OCI-LY1 (cell line): ENCODE measurements around the gene AOC3.

Source experiments
- H2AFZ ChIP-seq: fragments of 200-600 bp; sonication (generic), shearing (Covaris generic); 2 replicates; pipeline ENCODE4 v1.6.0; 2014; ENCODE audit warnings: antibody characterized with exemption, mild to moderate bottlenecking, low read length
- H3F3A ChIP-seq: fragments of 200-600 bp; sonication (generic), shearing (Covaris generic); 2 replicates; pipeline ENCODE4 v1.6.0; 2014; ENCODE audit warnings: mild to moderate bottlenecking, antibody characterized with exemption, low read length, moderate library complexity; ENCODE audit not compliant: insufficient read depth
- H3K27ac ChIP-seq: fragments of 200-600 bp; sonication (generic); 2 replicates; pipeline ENCODE4 v1.5.1; 2014; ENCODE audit warnings: low read length, mixed run types, mild to moderate bottlenecking, low read depth; ENCODE audit not compliant: poor library complexity, severe bottlenecking
- H3K27me3 ChIP-seq: fragments of 200-600 bp; sonication (generic); 2 replicates; pipeline ENCODE4 v1.6.0; 2014; ENCODE audit warnings: antibody characterized with exemption, mild to moderate bottlenecking, low read length, moderate library complexity; ENCODE audit not compliant: insufficient read depth
- H3K36me3 ChIP-seq: fragments of 200-600 bp; sonication (generic); 2 replicates; pipeline ENCODE4 v1.6.1; 2014; ENCODE audit warnings: mild to moderate bottlenecking, antibody characterized with exemption, low read length, moderate library complexity, mixed read lengths; ENCODE audit not compliant: insufficient read depth
- H3K4me1 ChIP-seq: fragments of 200-600 bp; sonication (generic); 2 replicates; pipeline ENCODE4 v1.5.1; 2014; ENCODE audit warnings: mild to moderate bottlenecking, low read length, moderate library complexity; ENCODE audit not compliant: insufficient read depth, severe bottlenecking
- H3K4me2 ChIP-seq: fragments of 200-600 bp; sonication (generic), shearing (Covaris generic); 2 replicates; pipeline ENCODE4 v1.6.1; 2014; ENCODE audit warnings: low read length
- H3K4me3 ChIP-seq: fragments of 200-600 bp; sonication (generic); 2 replicates; pipeline ENCODE4 v1.5.1; 2014; ENCODE audit warnings: low read length, low read depth, mild to moderate bottlenecking, mixed read lengths; ENCODE audit not compliant: poor library complexity, severe bottlenecking
- H3K79me2 ChIP-seq: fragments of 200-600 bp; shearing (Covaris generic); 2 replicates; pipeline ENCODE4 v1.6.1; 2016; ENCODE audit warnings: mixed run types, low read length, mixed read lengths; ENCODE audit not compliant: insufficient read depth
- H3K9ac ChIP-seq: fragments of 200-600 bp; sonication (generic), shearing (Covaris generic); 2 replicates; pipeline ENCODE4 v1.6.1; 2014; ENCODE audit warnings: mild to moderate bottlenecking, low read length, mixed read lengths
- H3K9me2 ChIP-seq: fragments of 200-600 bp; sonication (generic), shearing (Covaris generic); 2 replicates; pipeline ENCODE4 v1.6.1; 2014; ENCODE audit warnings: low read depth, mild to moderate bottlenecking, low read length, mixed read lengths
- H3K9me3 ChIP-seq: fragments of 200-600 bp; shearing (Covaris generic); 2 replicates; pipeline ENCODE4 v1.6.1; 2014; ENCODE audit warnings: low read length, mixed read lengths
- H4K20me1 ChIP-seq: fragments of 200-600 bp; sonication (generic), shearing (Covaris generic); 2 replicates; pipeline ENCODE4 v1.6.0; 2016; ENCODE audit warnings: mild to moderate bottlenecking, low read length; ENCODE audit not compliant: insufficient read depth
- CTCF ChIP-seq: fragments of 200-600 bp; sonication (generic), shearing (Covaris generic); IDR thresholded peaks from 2 replicates; pipeline ENCODE4 v1.5.1; 2017; ENCODE audit warnings: mild to moderate bottlenecking, antibody characterized with exemption, low read length, moderate library complexity, mixed read lengths
- EZH2 ChIP-seq: fragments of 200-600 bp; sonication (generic), shearing (Covaris generic); IDR thresholded peaks from 2 replicates; pipeline ENCODE4 v1.8.0; 2017; ENCODE audit warnings: borderline replicate concordance, mixed run types, mild to moderate bottlenecking, antibody characterized with exemption, low read length, moderate library complexity, mixed read lengths

The AOC3 gene

DNA sequence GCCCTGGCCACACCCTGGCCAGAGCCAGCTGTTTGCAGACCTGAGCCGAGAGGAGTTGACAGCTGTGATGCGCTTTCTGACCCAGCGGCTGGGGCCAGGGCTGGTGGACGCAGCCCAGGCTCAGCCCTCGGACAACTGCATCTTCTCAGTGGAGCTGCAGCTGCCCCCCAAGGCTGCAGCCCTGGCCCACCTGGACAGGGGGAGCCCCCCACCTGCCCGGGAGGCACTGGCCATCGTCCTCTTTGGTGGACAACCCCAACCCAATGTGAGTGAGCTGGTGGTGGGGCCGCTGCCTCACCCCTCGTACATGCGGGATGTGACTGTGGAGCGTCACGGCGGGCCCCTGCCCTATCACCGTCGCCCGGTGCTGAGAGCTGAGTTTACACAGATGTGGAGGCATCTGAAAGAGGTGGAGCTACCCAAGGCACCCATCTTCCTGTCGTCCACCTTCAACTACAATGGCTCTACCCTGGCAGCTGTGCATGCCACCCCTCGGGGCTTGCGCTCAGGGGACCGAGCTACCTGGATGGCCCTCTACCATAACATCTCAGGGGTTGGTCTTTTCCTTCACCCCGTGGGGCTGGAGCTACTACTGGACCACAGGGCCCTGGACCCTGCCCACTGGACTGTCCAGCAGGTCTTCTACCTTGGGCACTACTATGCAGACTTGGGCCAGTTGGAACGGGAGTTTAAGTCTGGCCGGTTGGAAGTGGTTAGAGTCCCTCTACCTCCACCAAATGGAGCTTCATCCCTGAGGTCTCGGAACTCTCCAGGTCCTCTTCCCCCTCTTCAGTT is 6.0 kb upstream of the AOC3 start:
- Histone ChIP-seq H3K79me2 (no peaks in the 10 kb centered on the region), H3K9me3 (no peaks in the 10 kb centered on the region), H3K4me1 (no peaks in the 10 kb centered on the region), H3K27me3 (no peaks in the 10 kb centered on the region), H3K36me3 (peaks cover 60% of the 10 kb centered on the region), H3K9ac (no peak overlapping the region), H4K20me1 (no peaks in the 10 kb centered on the region), H3K9me2 (no peaks in the 10 kb centered on the region), H3K27ac (no peak overlapping the region), H3F3A (no peaks in the 10 kb centered on the region), H3K4me2 (no peak overlapping the region), H3K4me3 (no peak overlapping the region), H2AFZ (no peak overlapping the region)
- TF ChIP-seq EZH2 (no peak), CTCF (no peak)

DNA sequence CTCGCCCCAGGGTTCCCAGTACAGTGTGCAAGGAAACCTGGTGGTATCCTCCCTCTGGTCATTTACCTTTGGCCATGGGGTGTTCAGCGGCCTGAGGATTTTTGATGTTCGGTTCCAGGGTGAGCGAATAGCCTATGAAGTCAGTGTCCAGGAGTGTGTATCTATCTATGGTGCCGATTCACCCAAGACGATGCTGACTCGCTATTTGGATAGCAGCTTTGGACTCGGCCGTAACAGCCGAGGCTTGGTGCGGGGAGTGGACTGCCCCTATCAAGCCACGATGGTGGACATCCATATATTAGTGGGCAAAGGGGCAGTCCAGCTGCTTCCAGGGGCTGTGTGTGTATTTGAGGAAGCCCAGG is 5.5 kb upstream of the AOC3 start:
- H3K79me2 ChIP-seq, result no peaks in the 10 kb centered on the region
- no peaks in the 10 kb centered on the region for H3K9me3 ChIP-seq
- no peak for TF ChIP-seq EZH2
- no peak for TF ChIP-seq CTCF
- no peaks in the 10 kb centered on the region for H3K9me2 ChIP-seq
- no peak overlapping the region for H3K9ac ChIP-seq
- no peaks in the 10 kb centered on the region for H3K4me1 ChIP-seq
- H3K4me3 ChIP-seq, result no peak overlapping the region
- peaks cover 54% of the 10 kb centered on the region for H3K36me3 ChIP-seq
- no peak overlapping the region for H2AFZ ChIP-seq
- no peaks in the 10 kb centered on the region for H3F3A ChIP-seq
- H3K27me3 ChIP-seq, result no peaks in the 10 kb centered on the region
- H4K20me1 ChIP-seq, result no peaks in the 10 kb centered on the region
- no peak overlapping the region for H3K27ac ChIP-seq
- no peak overlapping the region for H3K4me2 ChIP-seq

DNA sequence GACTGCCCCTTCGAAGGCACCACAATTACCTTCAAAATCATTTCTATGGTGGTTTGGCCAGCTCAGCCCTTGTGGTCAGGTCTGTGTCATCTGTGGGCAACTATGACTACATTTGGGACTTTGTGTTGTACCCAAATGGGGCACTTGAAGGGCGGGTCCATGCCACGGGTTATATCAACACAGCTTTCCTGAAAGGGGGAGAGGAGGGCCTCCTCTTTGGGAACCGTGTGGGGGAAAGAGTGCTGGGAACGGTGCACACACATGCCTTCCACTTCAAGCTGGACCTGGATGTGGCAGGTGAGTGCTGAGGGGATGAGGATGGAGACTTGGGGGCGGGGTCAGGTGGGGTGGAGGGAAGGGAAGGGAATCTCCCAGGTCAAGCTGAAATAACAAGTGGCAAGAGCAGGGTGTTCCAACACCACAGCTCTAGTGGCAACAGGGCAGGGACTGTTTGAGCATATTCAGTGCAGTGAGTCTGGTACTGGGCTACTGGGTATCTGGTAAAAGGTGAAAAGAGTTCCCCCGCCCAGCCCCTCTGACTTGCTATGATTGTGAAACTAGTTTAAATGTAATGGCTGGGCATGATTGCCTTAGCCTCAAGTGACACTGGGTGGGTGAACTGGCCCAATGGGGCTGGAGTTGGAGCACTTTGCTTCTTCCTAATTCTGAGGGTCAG is 4.9 kb upstream of the AOC3 start:
- Histone ChIP-seq H3K27ac (no peak overlapping the region), H3K9ac (no peak overlapping the region), H3K4me1 (no peaks in the 10 kb centered on the region)

More for the DNA sequence above, 4.9 kb upstream of the AOC3 start:
- Histone ChIP-seq H3K36me3 (peaks cover 49% of the 10 kb centered on the region), H4K20me1 (no peaks in the 10 kb centered on the region), H3F3A (no peaks in the 10 kb centered on the region), H3K79me2 (no peaks in the 10 kb centered on the region), H3K9me2 (no peaks in the 10 kb centered on the region), H3K4me2 (no peak overlapping the region), H3K27me3 (no peaks in the 10 kb centered on the region), H3K9me3 (no peaks in the 10 kb centered on the region), H3K4me3 (no peak overlapping the region), H2AFZ (no peak overlapping the region)
- no peak for TF ChIP-seq CTCF
- TF ChIP-seq EZH2, result no peak
